ENCODE results near the gene TENM4. TPM values are rescaled to one million over a fixed set of nuclear protein-coding genes. Genes with fewer than 3 reads are reported as not detected.

TENM4 gene
- total and polyA plus RNA-seq, 2 of the 8 experiments (the other 6 are each of a cell fraction or from before 2014, with no cell fraction given), result 3.5 to 7.2 TPM

DNA sequence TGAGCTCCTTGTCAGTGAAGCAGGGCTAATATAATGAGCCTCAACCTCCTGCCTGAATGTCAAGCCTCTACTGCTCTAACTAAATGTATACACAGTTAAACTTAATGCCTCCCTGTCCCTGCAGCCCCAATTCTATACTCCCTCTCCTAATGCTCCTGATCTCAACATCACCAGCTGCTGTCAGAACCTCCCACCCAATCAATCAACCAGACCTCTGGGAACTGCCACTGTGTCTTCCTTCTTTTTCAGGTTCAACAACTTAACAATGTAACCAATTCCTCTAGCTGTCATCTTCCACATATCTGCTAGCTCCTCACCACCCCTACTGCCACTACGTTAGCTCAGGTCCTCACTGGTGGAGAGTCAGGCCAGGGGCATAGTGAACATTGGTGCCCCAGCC, 526.3 kb downstream of the TENM4 start (continued):
- TF ChIP-seq, protein P1, sequence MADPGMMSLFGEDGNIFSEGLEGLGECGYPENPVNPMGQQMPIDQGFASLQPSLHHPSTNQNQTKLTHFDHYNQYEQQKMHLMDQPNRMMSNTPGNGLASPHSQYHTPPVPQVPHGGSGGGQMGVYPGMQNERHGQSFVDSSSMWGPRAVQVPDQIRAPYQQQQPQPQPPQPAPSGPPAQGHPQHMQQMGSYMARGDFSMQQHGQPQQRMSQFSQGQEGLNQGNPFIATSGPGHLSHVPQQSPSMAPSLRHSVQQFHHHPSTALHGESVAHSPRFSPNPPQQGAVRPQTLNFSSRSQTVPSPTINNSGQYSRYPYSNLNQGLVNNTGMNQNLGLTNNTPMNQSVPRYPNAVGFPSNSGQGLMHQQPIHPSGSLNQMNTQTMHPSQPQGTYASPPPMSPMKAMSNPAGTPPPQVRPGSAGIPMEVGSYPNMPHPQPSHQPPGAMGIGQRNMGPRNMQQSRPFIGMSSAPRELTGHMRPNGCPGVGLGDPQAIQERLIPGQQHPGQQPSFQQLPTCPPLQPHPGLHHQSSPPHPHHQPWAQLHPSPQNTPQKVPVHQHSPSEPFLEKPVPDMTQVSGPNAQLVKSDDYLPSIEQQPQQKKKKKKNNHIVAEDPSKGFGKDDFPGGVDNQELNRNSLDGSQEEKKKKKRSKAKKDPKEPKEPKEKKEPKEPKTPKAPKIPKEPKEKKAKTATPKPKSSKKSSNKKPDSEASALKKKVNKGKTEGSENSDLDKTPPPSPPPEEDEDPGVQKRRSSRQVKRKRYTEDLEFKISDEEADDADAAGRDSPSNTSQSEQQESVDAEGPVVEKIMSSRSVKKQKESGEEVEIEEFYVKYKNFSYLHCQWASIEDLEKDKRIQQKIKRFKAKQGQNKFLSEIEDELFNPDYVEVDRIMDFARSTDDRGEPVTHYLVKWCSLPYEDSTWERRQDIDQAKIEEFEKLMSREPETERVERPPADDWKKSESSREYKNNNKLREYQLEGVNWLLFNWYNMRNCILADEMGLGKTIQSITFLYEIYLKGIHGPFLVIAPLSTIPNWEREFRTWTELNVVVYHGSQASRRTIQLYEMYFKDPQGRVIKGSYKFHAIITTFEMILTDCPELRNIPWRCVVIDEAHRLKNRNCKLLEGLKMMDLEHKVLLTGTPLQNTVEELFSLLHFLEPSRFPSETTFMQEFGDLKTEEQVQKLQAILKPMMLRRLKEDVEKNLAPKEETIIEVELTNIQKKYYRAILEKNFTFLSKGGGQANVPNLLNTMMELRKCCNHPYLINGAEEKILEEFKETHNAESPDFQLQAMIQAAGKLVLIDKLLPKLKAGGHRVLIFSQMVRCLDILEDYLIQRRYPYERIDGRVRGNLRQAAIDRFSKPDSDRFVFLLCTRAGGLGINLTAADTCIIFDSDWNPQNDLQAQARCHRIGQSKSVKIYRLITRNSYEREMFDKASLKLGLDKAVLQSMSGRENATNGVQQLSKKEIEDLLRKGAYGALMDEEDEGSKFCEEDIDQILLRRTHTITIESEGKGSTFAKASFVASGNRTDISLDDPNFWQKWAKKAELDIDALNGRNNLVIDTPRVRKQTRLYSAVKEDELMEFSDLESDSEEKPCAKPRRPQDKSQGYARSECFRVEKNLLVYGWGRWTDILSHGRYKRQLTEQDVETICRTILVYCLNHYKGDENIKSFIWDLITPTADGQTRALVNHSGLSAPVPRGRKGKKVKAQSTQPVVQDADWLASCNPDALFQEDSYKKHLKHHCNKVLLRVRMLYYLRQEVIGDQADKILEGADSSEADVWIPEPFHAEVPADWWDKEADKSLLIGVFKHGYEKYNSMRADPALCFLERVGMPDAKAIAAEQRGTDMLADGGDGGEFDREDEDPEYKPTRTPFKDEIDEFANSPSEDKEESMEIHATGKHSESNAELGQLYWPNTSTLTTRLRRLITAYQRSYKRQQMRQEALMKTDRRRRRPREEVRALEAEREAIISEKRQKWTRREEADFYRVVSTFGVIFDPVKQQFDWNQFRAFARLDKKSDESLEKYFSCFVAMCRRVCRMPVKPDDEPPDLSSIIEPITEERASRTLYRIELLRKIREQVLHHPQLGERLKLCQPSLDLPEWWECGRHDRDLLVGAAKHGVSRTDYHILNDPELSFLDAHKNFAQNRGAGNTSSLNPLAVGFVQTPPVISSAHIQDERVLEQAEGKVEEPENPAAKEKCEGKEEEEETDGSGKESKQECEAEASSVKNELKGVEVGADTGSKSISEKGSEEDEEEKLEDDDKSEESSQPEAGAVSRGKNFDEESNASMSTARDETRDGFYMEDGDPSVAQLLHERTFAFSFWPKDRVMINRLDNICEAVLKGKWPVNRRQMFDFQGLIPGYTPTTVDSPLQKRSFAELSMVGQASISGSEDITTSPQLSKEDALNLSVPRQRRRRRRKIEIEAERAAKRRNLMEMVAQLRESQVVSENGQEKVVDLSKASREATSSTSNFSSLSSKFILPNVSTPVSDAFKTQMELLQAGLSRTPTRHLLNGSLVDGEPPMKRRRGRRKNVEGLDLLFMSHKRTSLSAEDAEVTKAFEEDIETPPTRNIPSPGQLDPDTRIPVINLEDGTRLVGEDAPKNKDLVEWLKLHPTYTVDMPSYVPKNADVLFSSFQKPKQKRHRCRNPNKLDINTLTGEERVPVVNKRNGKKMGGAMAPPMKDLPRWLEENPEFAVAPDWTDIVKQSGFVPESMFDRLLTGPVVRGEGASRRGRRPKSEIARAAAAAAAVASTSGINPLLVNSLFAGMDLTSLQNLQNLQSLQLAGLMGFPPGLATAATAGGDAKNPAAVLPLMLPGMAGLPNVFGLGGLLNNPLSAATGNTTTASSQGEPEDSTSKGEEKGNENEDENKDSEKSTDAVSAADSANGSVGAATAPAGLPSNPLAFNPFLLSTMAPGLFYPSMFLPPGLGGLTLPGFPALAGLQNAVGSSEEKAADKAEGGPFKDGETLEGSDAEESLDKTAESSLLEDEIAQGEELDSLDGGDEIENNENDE (IDR thresholded peaks at IDR 0.05; ENCODE audit: insufficient replicate concordance, low read length), result no peak
- TF ChIP-seq CBX8 (IDR thresholded peaks at IDR 0.05; ENCODE audit: borderline replicate concordance, low read depth, low read length), result no peak
- no peak for TF ChIP-seq RBBP5 (IDR thresholded peaks at IDR 0.05; ENCODE audit: borderline replicate concordance, low read depth, low read length)
- TF ChIP-seq HDAC6 (IDR thresholded peaks at IDR 0.05; ENCODE audit: low read depth, low read length), result no peak
- no peak for TF ChIP-seq RNF2 (IDR thresholded peaks at IDR 0.05; ENCODE audit: borderline replicate concordance, low read depth, low read length, missing control alignments, poor library complexity, severe bottlenecking)
- TF ChIP-seq SP1 (IDR thresholded peaks at IDR 0.05; ENCODE audit: low read depth, low read length), result no peak
- TF ChIP-seq, protein P2, sequence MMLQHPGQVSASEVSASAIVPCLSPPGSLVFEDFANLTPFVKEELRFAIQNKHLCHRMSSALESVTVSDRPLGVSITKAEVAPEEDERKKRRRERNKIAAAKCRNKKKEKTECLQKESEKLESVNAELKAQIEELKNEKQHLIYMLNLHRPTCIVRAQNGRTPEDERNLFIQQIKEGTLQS (IDR thresholded peaks at IDR 0.05; ENCODE audit: insufficient read depth, low read depth, low read length), result no peak
- no peak for TF ChIP-seq NANOG (IDR thresholded peaks at IDR 0.05; ENCODE audit: insufficient read depth, low read depth, low read length, poor library complexity, severe bottlenecking)
- TF ChIP-seq, protein P3, sequence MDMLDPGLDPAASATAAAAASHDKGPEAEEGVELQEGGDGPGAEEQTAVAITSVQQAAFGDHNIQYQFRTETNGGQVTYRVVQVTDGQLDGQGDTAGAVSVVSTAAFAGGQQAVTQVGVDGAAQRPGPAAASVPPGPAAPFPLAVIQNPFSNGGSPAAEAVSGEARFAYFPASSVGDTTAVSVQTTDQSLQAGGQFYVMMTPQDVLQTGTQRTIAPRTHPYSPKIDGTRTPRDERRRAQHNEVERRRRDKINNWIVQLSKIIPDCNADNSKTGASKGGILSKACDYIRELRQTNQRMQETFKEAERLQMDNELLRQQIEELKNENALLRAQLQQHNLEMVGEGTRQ (IDR thresholded peaks at IDR 0.05; ENCODE audit: low read length), result no peak
